HEK293T (cell line): ENCODE data around the gene PRB2.

ENCODE experiments used
- ARNT ChIP-seq: fragments of 450-650 bp; IDR thresholded peaks from 2 replicates; pipeline ENCODE4 v1.6.1; 2017; ENCODE audit warnings: mild to moderate bottlenecking
- BHLHE40 ChIP-seq: fragments of 450-650 bp; IDR thresholded peaks from 2 replicates; pipeline ENCODE4 v1.6.1; 2016; ENCODE audit warnings: mild to moderate bottlenecking, moderate library complexity, borderline replicate concordance
- CTBP1 ChIP-seq: fragments of 450-650 bp; IDR thresholded peaks from 2 replicates; pipeline ENCODE4 v1.6.1; 2016; ENCODE audit warnings: borderline replicate concordance
- FOXK2 ChIP-seq: fragments of 450-650 bp; IDR thresholded peaks from 2 replicates; pipeline ENCODE4 v1.6.1; 2016; ENCODE audit warnings: mild to moderate bottlenecking
- FOXM1 ChIP-seq: fragments of 450-650 bp; IDR thresholded peaks from 2 replicates; pipeline ENCODE4 v1.6.1; 2017; ENCODE audit warnings: mild to moderate bottlenecking, borderline replicate concordance
- LEF1 ChIP-seq: fragments of 450-650 bp; IDR thresholded peaks from 2 replicates; pipeline ENCODE4 v1.6.1; 2017; ENCODE audit warnings: mild to moderate bottlenecking, borderline replicate concordance
- NFRKB ChIP-seq: fragments of 450-650 bp; IDR thresholded peaks from 2 replicates; pipeline ENCODE4 v1.6.1; 2016; ENCODE audit warnings: mild to moderate bottlenecking, moderate library complexity
- SP1 ChIP-seq: fragments of 450-650 bp; IDR thresholded peaks from 2 replicates; pipeline ENCODE4 v1.6.1; 2017
- SUZ12 ChIP-seq: fragments of 450-650 bp; IDR thresholded peaks from 2 replicates; pipeline ENCODE4 v1.6.1; 2016; ENCODE audit warnings: mild to moderate bottlenecking
- ZNF384 ChIP-seq: fragments of 450-650 bp; IDR thresholded peaks from 2 replicates; pipeline ENCODE4 v1.6.1; 2016

DNA sequence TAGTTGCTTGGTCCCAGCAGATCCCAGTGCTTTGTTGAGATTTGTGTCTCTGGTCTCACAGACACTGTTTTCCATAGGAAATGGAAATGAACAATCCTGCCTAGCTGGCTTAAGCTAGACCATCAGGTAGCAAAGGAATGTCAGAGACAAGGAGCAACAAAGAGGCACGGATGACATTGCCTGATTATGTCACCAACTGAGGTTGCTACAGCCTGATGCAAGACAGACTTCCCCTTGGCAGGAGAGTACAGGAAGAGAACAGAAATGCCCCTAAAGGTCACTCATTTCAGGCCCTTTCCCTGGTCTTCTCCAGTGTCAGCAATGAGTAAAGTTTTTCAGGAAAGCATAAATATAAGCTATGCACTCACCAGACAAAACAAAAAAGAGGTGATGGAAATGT, 2.0 kb upstream of the PRB2 start:
- TF ChIP-seq CTBP1, result no peak
- no peak for TF ChIP-seq SUZ12
- no peak for TF ChIP-seq FOXK2
- no peak for TF ChIP-seq FOXM1
- no peak for TF ChIP-seq SP1
- no peak for TF ChIP-seq LEF1
- TF ChIP-seq NFRKB, result no peak
- no peak for TF ChIP-seq BHLHE40
- no peak for TF ChIP-seq ZNF384
- TF ChIP-seq ARNT, result no peak
